H1 (cell line): ENCODE results near the gene TSPAN5. TPM values are rescaled to one million over a fixed set of nuclear protein-coding genes. Genes with fewer than 3 reads are reported as not detected.

Experiments used
- CTCF ChIA-PET: fragments of 300-600 bp; sonication (Branson Sonifier 250); formaldehyde crosslinking; loops from one replicate; lab custom pipeline; 2021; ENCODE audit not compliant: partially characterized antibody; lab: Charles Lee
- POLR2A ChIA-PET: fragments of 300-600 bp; sonication (Branson Sonifier 250); formaldehyde crosslinking; loops from one replicate; lab custom pipeline; 2021; ENCODE audit warnings: inconsistent platforms; ENCODE audit not compliant: partially characterized antibody; lab: Charles Lee
- DNase-seq, 2 experiments: peaks; one replicate each; pipeline versions ENCODE4 v3.0.0 to v3.0.0-alpha.2; 2010 to 2022; ENCODE audit warnings: low spot score in 2 of 2, low read depth in 1 of 2, mixed read lengths in 1 of 2
- FAIRE-seq: peaks from 2 replicates; lab custom pipeline; 2011; peaks lifted over from hg19 to GRCh38; lab: Jason Lieb, UNC
- H2AFZ ChIP-seq: 2 replicates; pipeline ENCODE4 v1.8.1; 2012; ENCODE audit warnings: low read length, inconsistent platforms
- H2AK5ac ChIP-seq: 2 replicates; pipeline ENCODE4 v1.6.1; 2013; ENCODE audit warnings: low read depth, low read length
- H2BK120ac ChIP-seq: replicated peaks from 2 replicates; pipeline ENCODE3; 2013; ENCODE audit warnings: low read depth, low read length, inconsistent platforms
- H2BK12ac ChIP-seq: 2 replicates; pipeline ENCODE4 v1.6.1; 2013; ENCODE audit warnings: low read depth, low read length
- H2BK15ac ChIP-seq: 2 replicates; pipeline ENCODE4 v1.6.1; 2013; ENCODE audit warnings: low read length
- H2BK20ac ChIP-seq: 2 replicates; pipeline ENCODE4 v1.6.1; 2013; ENCODE audit warnings: low read length
- H2BK5ac ChIP-seq: 2 replicates; pipeline ENCODE4 v1.6.1; 2013; ENCODE audit warnings: low read depth, low read length
- H3K14ac ChIP-seq: 2 replicates; pipeline ENCODE4 v1.6.1; 2013; ENCODE audit warnings: inconsistent platforms; ENCODE audit not compliant: insufficient read length
- H3K18ac ChIP-seq: 2 replicates; pipeline ENCODE4 v1.6.1; 2013; ENCODE audit warnings: low read length; ENCODE audit errors: extremely low read depth
- H3K23ac ChIP-seq: 2 replicates; pipeline ENCODE4 v1.6.1; 2013; ENCODE audit warnings: inconsistent platforms; ENCODE audit not compliant: insufficient read length
- H3K23me2 ChIP-seq: 2 replicates; pipeline ENCODE4 v1.6.1; 2013; ENCODE audit warnings: low read depth, low read length
- H3K27ac ChIP-seq: 2 replicates; pipeline ENCODE4 v1.6.1; 2011; ENCODE audit warnings: low read depth, low read length, inconsistent platforms
- H3K27me3 ChIP-seq, 4 experiments: replicated peaks in 1 of 4; 1 replicate in 1 of 4; 2 replicates in 3 of 4; pipeline versions ENCODE4 v1.6.1 to v1.8.1; 2011 to 2013; ENCODE audit warnings: low read length in 3 of 4, mild to moderate bottlenecking in 3 of 4, inconsistent platforms in 2 of 4, mixed read lengths in 2 of 4, moderate library complexity in 1 of 4; ENCODE audit not compliant: control insufficient read depth in 3 of 4, insufficient read depth in 3 of 4; ENCODE audit errors: extremely low read depth in 1 of 4
- H3K36me3 ChIP-seq, 4 experiments: 2 replicates each; pipeline versions ENCODE4 v1.6.1 to v1.8.1; 2011 to 2013; ENCODE audit warnings: mild to moderate bottlenecking in 4 of 4, low read length in 3 of 4, moderate library complexity in 2 of 4, control low read depth in 1 of 4, inconsistent platforms in 1 of 4; ENCODE audit not compliant: insufficient read depth in 4 of 4, control insufficient read depth in 2 of 4
- H3K4ac ChIP-seq: replicated peaks from 2 replicates; pipeline ENCODE3; 2013; ENCODE audit warnings: low read length, low read depth, mixed read lengths, inconsistent platforms; ENCODE audit not compliant: insufficient read length
- H3K4me1 ChIP-seq, 4 experiments: replicated peaks in 1 of 4; 1 replicate in 1 of 4; 2 replicates in 3 of 4; pipeline versions ENCODE4 v1.6.1 to v1.8.1; 2011 to 2013; ENCODE audit warnings: low read length in 3 of 4, inconsistent platforms in 2 of 4, mixed read lengths in 1 of 4; ENCODE audit not compliant: insufficient read depth in 4 of 4, control insufficient read depth in 3 of 4
- H3K4me2 ChIP-seq, 2 experiments: 2 replicates each; pipeline versions ENCODE4 v1.6.1 to v1.8.1; 2011 to 2013; ENCODE audit warnings: low read depth in 2 of 2, low read length in 2 of 2, control low read depth in 1 of 2, inconsistent platforms in 1 of 2, mild to moderate bottlenecking in 1 of 2; ENCODE audit not compliant: insufficient read depth in 1 of 2
- H3K4me3 ChIP-seq, 4 experiments: fragments of 200-600, 300-600 bp in 1 of 4; sonication (generic), shearing (Covaris generic), sonication (Bioruptor Twin) in 1 of 4; 2 replicates each; pipeline versions ENCODE4 v1.5.1 to v1.8.1; 2011 to 2016; ENCODE audit warnings: low read length in 4 of 4, low read depth in 3 of 4, control low read depth in 2 of 4, inconsistent platforms in 2 of 4, mild to moderate bottlenecking in 2 of 4, mixed read lengths in 1 of 4, moderate library complexity in 1 of 4; ENCODE audit not compliant: insufficient read depth in 2 of 4; ENCODE audit errors: extremely low read depth in 1 of 4
- H3K56ac ChIP-seq: replicated peaks from 2 replicates; pipeline ENCODE3; 2013; ENCODE audit warnings: low read depth, mild to moderate bottlenecking, mixed read lengths, low read length, inconsistent platforms; ENCODE audit not compliant: insufficient read length
- H3K79me1 ChIP-seq: 2 replicates; pipeline ENCODE4 v1.6.1; 2013; ENCODE audit warnings: low read depth, low read length, control low read depth
- H3K79me2 ChIP-seq, 2 experiments: 2 replicates each; pipeline versions ENCODE4 v1.6.1 to v1.8.1; 2012 to 2013; ENCODE audit warnings: low read length in 2 of 2, mild to moderate bottlenecking in 2 of 2, inconsistent platforms in 1 of 2; ENCODE audit not compliant: insufficient read depth in 2 of 2, control insufficient read depth in 1 of 2
- H3K9ac ChIP-seq, 4 experiments: replicated peaks in 1 of 4; 1 replicate in 1 of 4; 2 replicates in 3 of 4; pipeline versions ENCODE4 v1.6.1 to v1.8.1; 2011 to 2013; ENCODE audit warnings: low read depth in 3 of 4, low read length in 3 of 4, control low read depth in 2 of 4, mild to moderate bottlenecking in 2 of 4, moderate library complexity in 2 of 4, inconsistent platforms in 1 of 4; ENCODE audit errors: extremely low read depth in 1 of 4
- H3K9me3 ChIP-seq, 2 experiments: 2 replicates each; pipeline versions ENCODE4 v1.6.1 to v1.8.1; 2012 to 2013; ENCODE audit warnings: mild to moderate bottlenecking in 2 of 2, moderate library complexity in 2 of 2, control low read depth in 1 of 2, inconsistent platforms in 1 of 2, low read depth in 1 of 2, low read length in 1 of 2, mixed read lengths in 1 of 2; ENCODE audit not compliant: insufficient read depth in 2 of 2
- H4K20me1 ChIP-seq, 2 experiments: replicated peaks in 1 of 2; 2 replicates each; pipeline versions ENCODE3 to v1.8.1; 2011 to 2013; ENCODE audit warnings: inconsistent platforms in 2 of 2, low read length in 2 of 2, mild to moderate bottlenecking in 1 of 2; ENCODE audit not compliant: insufficient read depth in 2 of 2, control insufficient read depth in 1 of 2
- H4K5ac ChIP-seq: 2 replicates; pipeline ENCODE4 v1.6.1; 2013; ENCODE audit warnings: low read length, low read depth, mixed read lengths, inconsistent platforms; ENCODE audit not compliant: insufficient read length
- H4K8ac ChIP-seq: 2 replicates; pipeline ENCODE4 v1.8.0; 2013; ENCODE audit warnings: mild to moderate bottlenecking, moderate library complexity, low read length, inconsistent platforms; ENCODE audit not compliant: insufficient read depth; ENCODE audit errors: extremely low read depth
- H4K91ac ChIP-seq: replicated peaks from 2 replicates; pipeline ENCODE3; 2013; ENCODE audit warnings: low read length, mixed read lengths, inconsistent platforms; ENCODE audit not compliant: insufficient read length
- BACH1 ChIP-seq: IDR thresholded peaks from 2 replicates; pipeline ENCODE4 v1.6.1; 2012; ENCODE audit warnings: low read length, improper control_type of control experiment
- CBX8 ChIP-seq: fragments of 300-800, 300-1000 bp; sonication (generic); IDR thresholded peaks from 2 replicates; pipeline ENCODE4 v1.7.1; 2016; ENCODE audit warnings: low read depth, low read length, borderline replicate concordance
- E2F6 ChIP-seq: IDR thresholded peaks from 2 replicates; pipeline ENCODE4 v1.6.1; 2012; ENCODE audit warnings: inconsistent platforms
- RBBP5 ChIP-seq: IDR thresholded peaks from 2 replicates; pipeline ENCODE4 v1.7.1; 2012; ENCODE audit warnings: low read depth, mild to moderate bottlenecking, inconsistent platforms, low read length, moderate library complexity, borderline replicate concordance
- RXRA ChIP-seq: IDR thresholded peaks from 2 replicates; pipeline ENCODE4 v1.6.1; 2011; ENCODE audit warnings: low read depth, mild to moderate bottlenecking, low read length, moderate library complexity; ENCODE audit not compliant: insufficient read depth
- SIN3A ChIP-seq, 2 experiments: IDR thresholded peaks in 1 of 2; conservative IDR thresholded peaks in 1 of 2; 2 replicates each; pipeline ENCODE4 v1.6.1; 2011 to 2012; ENCODE audit warnings: low read length in 2 of 2, improper control_type of control experiment in 1 of 2, low read depth in 1 of 2, mild to moderate bottlenecking in 1 of 2
- SIX5 ChIP-seq: IDR thresholded peaks from 2 replicates; pipeline ENCODE4 v1.6.1; 2011; ENCODE audit warnings: mild to moderate bottlenecking, low read depth, low read length
- SRF ChIP-seq: IDR thresholded peaks from 2 replicates; pipeline ENCODE4 v1.6.1; 2011; ENCODE audit warnings: mild to moderate bottlenecking, low read depth, low read length, moderate library complexity
- TAF1 ChIP-seq: IDR thresholded peaks from 2 replicates; pipeline ENCODE4 v1.6.1; 2011; ENCODE audit warnings: mild to moderate bottlenecking, low read depth, low read length
- TCF12 ChIP-seq: IDR thresholded peaks from 2 replicates; pipeline ENCODE4 v1.6.1; 2011; ENCODE audit warnings: low read depth, mild to moderate bottlenecking, low read length
- TEAD4 ChIP-seq: IDR thresholded peaks from 2 replicates; pipeline ENCODE4 v1.6.1; 2012; ENCODE audit warnings: low read depth, low read length, inconsistent platforms, mixed read lengths
- WGBS, 2 experiments: shearing (Covaris generic) in 1 of 2; methylation state at CpG; one replicate each; pipeline versions ENCODE4 v1.1.6 to v1.1.7; 2013 to 2015; ENCODE audit warnings: low lambda C conversion rate in 2 of 2, mixed read lengths in 2 of 2, inconsistent platforms in 1 of 2, low coverage in 1 of 2, missing lambda C conversion rate in 1 of 2; ENCODE audit not compliant: insufficient replicate concordance in 2 of 2, insufficient coverage in 1 of 2, insufficient read length in 1 of 2; ENCODE audit errors: extremely low coverage in 1 of 2, missing lambda C conversion rate in 1 of 2; 5-methylcytosine and 5-hydroxymethylcytosine counted together
- polyA plus RNA-seq, 7 experiments: library from polyadenylated mRNA; depleted of rRNA in 3 of 7; stranded (reverse) in 5 of 7; unstranded in 2 of 7; fragments of >200 nt in 5 of 7; fragments of 200-250 nt in 2 of 7; gene quantifications; 1 replicate in 5 of 7; 2 replicates in 1 of 7; 4 replicates in 1 of 7; pipeline versions ENCODE4 v1.2.1 to v1.2.3, GENCODE V29; 2011 to 2013; ENCODE audit warnings: missing spikeins in 2 of 7, mixed read lengths in 2 of 7
- total RNA-seq: library from RNA; stranded (reverse); fragmentation: NEBNext Ultra II Directional; extraction: Animal tissue kit (Norgen Biotek cat#: 25700); gene quantifications from 2 replicates; pipeline ENCODE4 v1.2.1, GENCODE V29; 2021

The TSPAN5 gene
- total and polyA plus RNA-seq, 2 of the 8 experiments (the other 6 are each of a cell fraction or from before 2014, with no cell fraction given) = 17.6 to 21.2 TPM

- 71% methylated on average over 3 of the region's 3 CpGs; no CpG with 5 or more reads in 1 of the 2 experiments for WGBS, 2 experiments
- Histone ChIP-seq H3K18ac (no peak overlapping the region), H3K23me2 (no peaks in the 10 kb centered on the region), H3K23ac (no peak overlapping the region), H4K8ac (no peak overlapping the region), H3K4me1 (peaks cover 6 to 14% (median 12%) of the 10 kb centered on the region in 4 experiments), H3K9me3 (no peaks in the 10 kb centered on the region; a peak in 1 of 4 replicates), H4K5ac (no peak overlapping the region), H2BK20ac (no peak overlapping the region), H2BK120ac (no peak overlapping the region), H3K79me1 (peaks cover 8% of the 10 kb centered on the region), H4K20me1 (peaks cover 0 to 2% of the 10 kb centered on the region in 2 experiments), H2AK5ac (no peak overlapping the region), H2BK12ac (0 out of 2 replicates have a peak overlapping the region, but pooled peaks have one; percentile 72), H3K56ac (no peak overlapping the region), H3K79me2 (peaks cover 0 to 7% of the 10 kb centered on the region in 2 experiments; a peak in 1 of 4 replicates), H3K4me2 (no peak overlapping the region), H4K91ac (no peak overlapping the region), H2BK5ac (no peak overlapping the region), H3K4me3 (no peak overlapping the region), H3K27ac (no peak overlapping the region), H3K4ac (no peak overlapping the region), H3K14ac (no peak overlapping the region), H2BK15ac (no peak overlapping the region), H3K9ac (no peak overlapping the region), H3K27me3 (no peaks in the 10 kb centered on the region), H2AFZ (no peak overlapping the region), H3K36me3 (no peaks in the 10 kb centered on the region; a peak in 1 of 8 replicates)
- DNase-seq (no peak), FAIRE-seq (no peak)
- POLR2A ChIA-PET = interaction anchor here (1.0 to 1.3 kb wide), 3 partner anchors 8 to 503 kb away, joined by 3 to 4 read pairs (median 3); no protein-coding TSS in a partner anchor
- CTCF ChIA-PET = interaction anchor here (0.7 to 1.3 kb wide), 4 partner anchors 9 to 290 kb away, joined by 3 to 6 read pairs (median 4); no protein-coding TSS in a partner anchor
- TF ChIP-seq E2F6 = no peak
- no peak for TF ChIP-seq CBX8
- TF ChIP-seq RXRA = no peak
- TF ChIP-seq SRF = no peak
- no peak for TF ChIP-seq TAF1
- TF ChIP-seq BACH1 = no peak
- TF ChIP-seq SIX5 = no peak
- no peak for TF ChIP-seq TEAD4
- TF ChIP-seq TCF12 = no peak
- TF ChIP-seq RBBP5 = no peak
- TF ChIP-seq SIN3A (conservative IDR thresholded peaks at IDR 0.05 in 1 of 2, IDR thresholded peaks at IDR 0.05 in 1 of 2; ENCODE audit: low read depth in 1 of 2, low read length in 2 of 2) = no peak
Observed at GRCh38 chr4:98564852-98565251, 93.6 kb downstream of the TSPAN5 start.
